HUES64 (cell line): ENCODE results near the gene ASB18.

Source experiments
- H3K27ac ChIP-seq: 2 replicates; pipeline ENCODE4 v1.7.0; 2013; ENCODE audit warnings: low read depth, low read length, inconsistent platforms
- H3K27me3 ChIP-seq: 2 replicates; pipeline ENCODE4 v1.6.1; 2013; ENCODE audit warnings: mild to moderate bottlenecking, low read length; ENCODE audit not compliant: insufficient read depth
- H3K36me3 ChIP-seq: 2 replicates; pipeline ENCODE4 v1.6.1; 2013; ENCODE audit warnings: mild to moderate bottlenecking, low read length; ENCODE audit not compliant: insufficient read depth
- H3K4me1 ChIP-seq: 2 replicates; pipeline ENCODE4 v1.6.1; 2013; ENCODE audit warnings: mild to moderate bottlenecking, low read length, moderate library complexity; ENCODE audit not compliant: insufficient read depth
- H3K4me3 ChIP-seq: 2 replicates; pipeline ENCODE4 v1.5.1; 2013; ENCODE audit warnings: mild to moderate bottlenecking, low read length, moderate library complexity
- H3K9ac ChIP-seq: 2 replicates; pipeline ENCODE4 v1.6.1; 2013; ENCODE audit warnings: mild to moderate bottlenecking, low read depth, low read length
- H3K9me3 ChIP-seq: 2 replicates; pipeline ENCODE4 v1.6.1; 2013; ENCODE audit warnings: low read depth, low read length; ENCODE audit not compliant: insufficient read depth
- WGBS: fragments of 150-250, 120-280 bp; methylation state at CpG from one replicate; pipeline ENCODE4 v1.1.7; 2013; ENCODE audit warnings: missing lambda C conversion rate; 5-methylcytosine and 5-hydroxymethylcytosine counted together

The ASB18 gene

GRCh38 chr2:236256366-236256985 lies 7.7 kb downstream of the ASB18 start:
- Histone ChIP-seq H3K9me3 (no peaks in the 10 kb centered on the region), H3K4me3 (no peak overlapping the region), H3K27ac (no peak overlapping the region), H3K9ac (no peak overlapping the region), H3K36me3 (no peaks in the 10 kb centered on the region), H3K4me1 (peaks cover 4% of the 10 kb centered on the region; the same call in 1 of the 2 replicates), H3K27me3 (no peaks in the 10 kb centered on the region)
- 87% methylated on average over 8 of the region's 8 CpGs for WGBS

GRCh38 chr2:236254674-236255073 lies 9.5 kb downstream of the ASB18 start:
- no peaks in the 10 kb centered on the region for H3K9me3 ChIP-seq
- peaks cover 4% of the 10 kb centered on the region; the same call in 1 of the 2 replicates for H3K4me1 ChIP-seq
- no peak overlapping the region for H3K4me3 ChIP-seq
- no peak overlapping the region for H3K27ac ChIP-seq
- WGBS = 79% methylated on average over 13 of the region's 13 CpGs
- no peaks in the 10 kb centered on the region for H3K27me3 ChIP-seq
- no peaks in the 10 kb centered on the region for H3K36me3 ChIP-seq
- no peak overlapping the region for H3K9ac ChIP-seq

GRCh38 chr2:236254001-236254400 lies 10.2 kb downstream of the ASB18 start:
- Histone ChIP-seq H3K4me1 (peaks cover 4% of the 10 kb centered on the region; the same call in 1 of the 2 replicates), H3K27ac (no peak overlapping the region), H3K4me3 (no peak overlapping the region), H3K9ac (no peak overlapping the region), H3K36me3 (no peaks in the 10 kb centered on the region), H3K27me3 (no peaks in the 10 kb centered on the region), H3K9me3 (no peaks in the 10 kb centered on the region)
- WGBS = 92% methylated on average over 3 of the region's 3 CpGs

DNA sequence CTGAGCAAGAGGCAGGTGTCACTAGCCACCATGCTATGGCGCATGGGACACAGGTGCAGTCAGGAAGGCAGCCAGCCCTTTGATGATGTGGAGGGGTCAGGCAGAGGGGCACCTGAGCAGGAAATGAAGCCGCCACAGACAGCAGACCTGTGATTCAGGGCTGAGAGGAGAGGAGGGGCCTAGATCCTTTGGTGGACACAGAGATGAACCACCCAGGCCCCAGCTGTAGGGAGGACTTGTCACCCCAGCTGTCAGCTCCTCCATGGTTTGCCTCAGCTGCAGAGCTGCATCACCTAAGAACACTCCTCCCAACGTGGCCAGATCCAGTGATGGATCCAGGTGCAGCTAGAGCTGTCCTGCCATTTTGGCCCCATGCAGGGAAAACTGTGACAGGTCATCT lies 11.6 kb downstream of the ASB18 start:
- no peaks in the 10 kb centered on the region for H3K9me3 ChIP-seq
- H3K27me3 ChIP-seq = peaks cover under 1% of the 10 kb centered on the region; the same call in 1 of the 2 replicates
- 84% methylated on average over 3 of the region's 3 CpGs for WGBS
- no peak overlapping the region for H3K27ac ChIP-seq
- H3K9ac ChIP-seq = no peak overlapping the region
- no peak overlapping the region for H3K4me3 ChIP-seq
- H3K36me3 ChIP-seq = no peaks in the 10 kb centered on the region
- H3K4me1 ChIP-seq = peaks cover 4% of the 10 kb centered on the region; the same call in 1 of the 2 replicates

DNA sequence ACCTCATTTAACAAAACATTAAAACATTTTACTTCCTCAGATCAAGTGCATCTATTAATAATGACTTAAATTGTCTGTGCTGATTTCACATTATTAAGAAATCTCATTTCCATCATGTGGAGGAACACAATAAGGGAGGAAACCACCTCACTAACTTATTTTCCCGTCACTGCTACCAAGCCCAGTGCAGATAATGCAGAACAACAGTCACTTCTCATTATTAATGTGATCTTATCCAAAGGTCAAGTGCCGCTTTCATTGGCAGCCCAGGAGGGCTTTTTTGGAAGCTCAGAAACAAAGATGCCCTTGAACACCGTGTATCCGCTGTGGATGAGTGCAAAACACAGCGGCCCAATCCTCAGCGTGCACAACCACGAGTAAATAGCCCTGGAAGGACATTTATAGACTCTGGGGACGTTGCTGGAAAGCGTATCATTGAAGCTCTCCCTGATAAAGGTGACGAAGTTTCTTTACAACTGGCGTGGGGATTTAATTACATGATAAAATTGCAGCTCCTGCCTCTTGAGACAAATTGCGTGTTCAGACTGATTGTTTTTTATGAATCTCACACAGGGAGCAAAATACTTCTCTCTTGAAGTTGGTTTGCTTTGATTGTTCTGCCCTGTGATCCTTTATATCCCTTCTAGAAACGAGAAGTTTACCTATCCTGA lies 13.2 kb downstream of the ASB18 start:
- H3K36me3 ChIP-seq = no peaks in the 10 kb centered on the region
- H3K27ac ChIP-seq = no peak overlapping the region
- H3K9me3 ChIP-seq = no peaks in the 10 kb centered on the region
- no peak overlapping the region for H3K9ac ChIP-seq
- 92% methylated on average over 13 of the region's 13 CpGs for WGBS
- peaks cover 5% of the 10 kb centered on the region for H3K27me3 ChIP-seq
- peaks cover 4% of the 10 kb centered on the region; the same call in 1 of the 2 replicates for H3K4me1 ChIP-seq
- H3K4me3 ChIP-seq = no peak overlapping the region

DNA sequence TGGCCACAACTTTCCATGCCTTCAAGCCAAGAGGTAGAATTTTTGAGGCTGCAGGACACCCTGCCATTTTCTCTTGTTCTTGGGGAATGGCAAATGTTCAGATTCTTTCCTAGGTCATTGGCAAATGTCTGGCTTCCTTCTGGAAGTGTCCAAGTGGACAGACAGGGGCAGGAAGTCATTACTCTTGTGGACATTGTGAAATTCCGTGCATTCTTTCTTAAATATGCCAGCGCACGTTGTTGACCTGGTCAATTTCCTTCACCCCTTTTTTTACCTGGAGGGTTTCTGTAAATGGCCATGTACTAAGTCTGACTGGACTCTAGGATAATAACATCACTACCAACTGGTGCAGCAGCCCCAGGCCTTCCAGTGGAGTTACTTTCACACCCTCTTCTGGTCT lies 13.9 kb downstream of the ASB18 start:
- H3K27ac ChIP-seq = no peak overlapping the region
- H3K9me3 ChIP-seq = no peaks in the 10 kb centered on the region
- 82% methylated on average over 3 of the region's 3 CpGs for WGBS
- H3K27me3 ChIP-seq = peaks cover 5% of the 10 kb centered on the region
- no peaks in the 10 kb centered on the region for H3K36me3 ChIP-seq
- H3K4me3 ChIP-seq = no peak overlapping the region
- H3K4me1 ChIP-seq = peaks cover 4% of the 10 kb centered on the region; the same call in 1 of the 2 replicates
- H3K9ac ChIP-seq = no peak overlapping the region

- no peaks in the 10 kb centered on the region for H3K4me1 ChIP-seq
- H3K4me3 ChIP-seq = no peak overlapping the region
- no peak overlapping the region for H3K9ac ChIP-seq
- no peaks in the 10 kb centered on the region for H3K36me3 ChIP-seq
- H3K9me3 ChIP-seq = no peaks in the 10 kb centered on the region
- H3K27me3 ChIP-seq = peaks cover 5% of the 10 kb centered on the region
- H3K27ac ChIP-seq = no peak overlapping the region
- 93% methylated on average over 1 of the region's 2 CpGs for WGBS
Observed at GRCh38 chr2:236249066-236249465, 15.1 kb downstream of the ASB18 start.

DNA sequence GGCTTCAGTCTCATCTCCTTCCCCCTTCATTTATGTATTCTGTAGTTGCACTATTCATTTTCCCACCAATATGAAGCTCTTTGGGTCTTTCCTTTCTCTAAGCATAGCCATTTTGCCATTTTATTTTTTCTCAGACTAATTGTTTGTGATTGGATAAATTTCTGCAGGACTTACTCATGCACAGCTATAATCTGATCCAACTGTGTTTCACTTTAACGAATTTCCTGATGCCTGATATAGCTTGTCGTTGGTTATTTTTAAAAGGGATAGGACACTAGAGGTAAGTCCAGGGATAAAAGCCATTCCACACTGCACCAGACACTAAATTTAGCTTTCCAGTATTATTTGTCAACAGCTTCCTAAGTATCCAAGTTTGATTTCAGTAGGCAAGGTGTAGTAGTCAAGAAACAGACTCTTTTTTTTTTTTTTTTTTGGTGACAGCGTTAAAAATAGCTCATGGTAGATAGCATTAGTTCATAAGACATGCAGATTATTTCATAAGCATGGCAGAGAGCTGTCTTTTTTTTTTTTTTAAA lies 17.4 kb downstream of the ASB18 start:
- Histone ChIP-seq H3K27ac (no peak overlapping the region), H3K9ac (no peak overlapping the region), H3K9me3 (no peaks in the 10 kb centered on the region), H3K4me3 (no peak overlapping the region), H3K27me3 (peaks cover 5% of the 10 kb centered on the region), H3K4me1 (no peaks in the 10 kb centered on the region), H3K36me3 (no peaks in the 10 kb centered on the region)
- 100% methylated on average over 2 of the region's 3 CpGs for WGBS

DNA sequence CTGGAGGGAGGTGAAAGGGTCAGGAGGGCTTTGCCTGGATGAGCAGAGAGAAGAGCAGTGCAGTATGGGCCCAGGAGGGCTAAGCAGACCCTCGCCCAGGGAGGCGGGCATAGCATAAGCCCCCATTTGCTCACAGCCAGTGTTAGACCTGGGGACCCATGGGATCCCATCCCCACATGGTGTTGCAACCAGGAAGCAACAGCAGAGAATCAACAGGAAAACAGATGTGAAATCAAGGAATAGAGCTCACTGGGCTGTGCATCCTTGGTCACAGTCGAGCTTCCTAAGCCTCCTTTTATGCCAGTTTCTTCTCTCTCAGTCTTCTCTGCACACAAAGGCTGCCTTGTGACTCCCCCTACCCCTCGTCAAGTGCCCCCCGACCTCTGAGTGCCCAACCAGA lies 19.9 kb downstream of the ASB18 start:
- Histone ChIP-seq H3K9ac (no peak overlapping the region), H3K4me3 (no peak overlapping the region), H3K27ac (no peak overlapping the region), H3K36me3 (no peaks in the 10 kb centered on the region), H3K27me3 (peaks cover 13% of the 10 kb centered on the region), H3K9me3 (no peaks in the 10 kb centered on the region), H3K4me1 (peaks cover 13% of the 10 kb centered on the region; the same call in 1 of the 2 replicates)
- WGBS = 92% methylated on average over 5 of the region's 5 CpGs

DNA sequence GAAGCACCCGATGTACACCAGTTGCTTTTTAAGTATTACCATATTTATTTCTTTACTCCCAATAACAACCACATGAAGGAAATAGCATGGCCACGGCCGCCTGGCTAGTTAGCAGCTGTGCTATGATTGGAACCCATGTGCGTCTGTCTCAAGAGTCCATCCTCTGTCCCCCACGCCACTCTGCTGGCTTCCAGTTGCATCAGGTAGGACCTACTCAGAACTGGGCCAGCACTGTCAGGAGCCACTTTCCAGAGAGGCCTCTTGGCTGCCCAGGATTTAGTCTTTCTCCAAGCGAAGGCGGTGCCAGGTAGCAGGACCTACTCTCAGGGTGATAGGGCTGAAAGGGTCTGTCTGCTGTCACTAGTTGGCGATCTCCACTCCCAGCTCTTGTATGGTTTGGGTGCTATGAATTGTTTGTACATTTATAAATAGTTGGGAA lies 22.1 kb downstream of the ASB18 start:
- Histone ChIP-seq H3K4me1 (peaks cover 20% of the 10 kb centered on the region; the same call in 1 of the 2 replicates), H3K4me3 (no peak overlapping the region), H3K9me3 (no peaks in the 10 kb centered on the region), H3K9ac (no peak overlapping the region), H3K36me3 (no peaks in the 10 kb centered on the region), H3K27ac (no peak overlapping the region), H3K27me3 (peaks cover 26% of the 10 kb centered on the region)
- WGBS = 92% methylated on average over 8 of the region's 8 CpGs

DNA sequence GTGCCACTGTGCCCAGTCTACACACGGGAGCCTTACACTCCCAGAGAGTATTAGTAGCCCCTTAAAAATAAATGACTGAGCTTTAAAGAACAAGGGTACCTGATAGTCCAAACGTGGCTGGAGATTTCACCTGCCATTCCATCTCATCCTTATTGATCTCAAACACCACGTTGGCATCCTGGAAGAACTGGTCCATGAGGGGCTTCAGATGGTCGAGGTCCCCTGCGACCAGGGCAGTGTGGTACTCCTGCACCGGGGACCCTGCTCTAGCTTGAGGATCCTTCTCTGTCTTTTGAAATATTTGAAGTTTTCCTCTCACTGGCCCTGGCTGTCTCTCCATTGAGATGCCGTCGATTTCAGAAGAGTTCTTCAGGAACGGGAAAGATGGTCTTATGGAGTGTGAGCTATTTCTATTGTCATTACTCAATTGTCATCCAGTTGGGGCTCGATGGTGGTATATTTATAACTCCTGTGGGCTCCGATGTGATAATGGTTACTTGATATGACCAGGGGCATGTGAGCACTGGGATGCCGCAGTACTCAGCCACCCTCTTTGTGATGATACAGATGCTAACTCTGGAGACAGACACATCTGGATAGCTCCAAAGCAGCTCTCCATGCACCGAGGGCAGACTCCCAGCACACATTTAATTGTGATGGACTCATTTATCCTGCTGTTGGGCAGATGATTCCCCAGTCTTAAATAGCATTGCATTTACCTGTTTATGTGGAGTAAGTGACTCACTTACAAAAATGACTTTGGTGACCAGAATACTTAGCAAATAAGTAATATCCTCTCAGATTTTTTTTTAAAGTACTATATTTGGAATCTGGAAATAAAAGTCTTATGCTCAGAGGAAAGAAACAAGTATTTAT lies 22.8 kb downstream of the ASB18 start:
- 91% methylated on average over 13 of the region's 13 CpGs for WGBS
- peaks cover 26% of the 10 kb centered on the region for H3K4me1 ChIP-seq
- no peak overlapping the region for H3K4me3 ChIP-seq
- peaks cover 33% of the 10 kb centered on the region for H3K27me3 ChIP-seq
- no peak overlapping the region for H3K9ac ChIP-seq
- H3K36me3 ChIP-seq = no peaks in the 10 kb centered on the region
- H3K27ac ChIP-seq = no peak overlapping the region
- H3K9me3 ChIP-seq = no peaks in the 10 kb centered on the region
